ENCODE results near the gene IL7R.

Gene IL7R, protein sequence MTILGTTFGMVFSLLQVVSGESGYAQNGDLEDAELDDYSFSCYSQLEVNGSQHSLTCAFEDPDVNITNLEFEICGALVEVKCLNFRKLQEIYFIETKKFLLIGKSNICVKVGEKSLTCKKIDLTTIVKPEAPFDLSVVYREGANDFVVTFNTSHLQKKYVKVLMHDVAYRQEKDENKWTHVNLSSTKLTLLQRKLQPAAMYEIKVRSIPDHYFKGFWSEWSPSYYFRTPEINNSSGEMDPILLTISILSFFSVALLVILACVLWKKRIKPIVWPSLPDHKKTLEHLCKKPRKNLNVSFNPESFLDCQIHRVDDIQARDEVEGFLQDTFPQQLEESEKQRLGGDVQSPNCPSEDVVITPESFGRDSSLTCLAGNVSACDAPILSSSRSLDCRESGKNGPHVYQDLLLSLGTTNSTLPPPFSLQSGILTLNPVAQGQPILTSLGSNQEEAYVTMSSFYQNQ

DNA sequence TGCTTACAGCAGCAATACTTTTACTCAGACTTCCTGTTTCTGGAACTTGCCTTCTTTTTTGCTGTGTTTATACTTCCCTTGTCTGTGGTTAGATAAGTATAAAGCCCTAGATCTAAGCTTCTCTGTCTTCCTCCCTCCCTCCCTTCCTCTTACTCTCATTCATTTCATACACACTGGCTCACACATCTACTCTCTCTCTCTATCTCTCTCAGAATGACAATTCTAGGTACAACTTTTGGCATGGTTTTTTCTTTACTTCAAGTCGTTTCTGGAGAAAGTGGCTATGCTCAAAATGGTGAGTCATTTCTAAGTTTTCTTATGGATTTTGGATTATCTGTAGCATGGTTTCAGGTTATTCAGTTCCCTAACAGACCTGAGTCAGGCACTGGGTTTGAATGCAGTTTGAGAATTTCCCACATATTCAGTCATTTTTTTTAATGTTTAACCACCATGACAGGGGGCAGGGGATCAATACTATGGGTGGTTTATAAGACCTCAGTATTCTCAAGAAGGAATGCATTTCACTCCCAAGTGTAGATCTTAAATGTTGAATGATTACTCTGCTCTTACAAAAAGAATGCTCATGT is at the start of gene IL7R:
Gene IL7R, plus strand, starts transcription at position 127 of the 587 bp plus-strand sequence. Its CDS starts 87 bp downstream, at position 214.
- DNase-seq (ENCODE audit: low read depth, low spot score) = no peak

GRCh38 chr5:35810601-35811000 is 46.1 kb upstream of the IL7R start:
- DNase-seq (ENCODE audit: low read depth, low spot score) = no peak

GRCh38 chr5:35811108-35811741 is 45.5 kb upstream of the IL7R start:
- no peak for DNase-seq (ENCODE audit: low read depth, low spot score)

- DNase-seq (ENCODE audit: low read depth, low spot score) = no peak
These were observed 43.2 kb upstream of the IL7R start for GRCh38 chr5:35813521-35813920.

DNA sequence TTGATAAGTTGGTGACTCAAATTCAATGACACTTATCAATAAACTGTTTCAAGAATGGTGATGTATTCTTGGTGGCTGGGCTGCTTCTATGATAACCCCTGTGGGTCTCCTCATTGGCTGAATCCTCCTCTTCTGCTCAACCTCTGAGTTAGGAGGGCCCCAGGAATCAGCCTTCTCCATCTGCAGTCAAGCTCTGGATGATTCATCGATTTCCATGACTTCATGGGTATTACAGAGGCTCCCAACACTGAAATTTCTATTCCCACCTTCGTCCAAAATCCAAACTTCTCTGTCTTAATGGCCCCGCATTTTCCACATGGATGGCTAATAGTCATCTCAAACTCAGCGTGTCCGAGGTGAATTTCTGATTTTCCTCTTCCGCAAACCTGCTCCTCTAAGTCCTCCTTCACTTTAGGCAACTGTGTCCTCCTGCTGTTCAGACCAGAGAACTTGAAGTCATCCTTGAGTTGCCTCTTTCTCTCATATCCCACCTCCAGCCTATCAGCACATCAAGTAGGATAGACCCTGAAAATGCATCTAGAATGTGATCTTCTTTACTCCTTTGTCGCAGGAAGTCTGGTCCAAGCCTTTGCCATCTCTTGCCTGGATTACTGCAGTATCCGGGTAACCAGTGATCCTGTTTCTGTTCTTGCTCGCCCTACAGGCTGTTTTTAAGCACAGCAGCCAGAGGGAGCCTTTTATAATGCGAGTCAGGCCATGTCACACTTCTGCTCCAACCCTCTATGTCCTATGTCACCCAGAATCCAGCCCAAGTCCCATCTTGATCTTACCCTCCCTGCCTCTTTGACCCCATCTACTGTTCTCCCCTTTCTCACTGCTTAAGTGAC is 41.4 kb upstream of the IL7R start:
- DNase-seq (ENCODE audit: low read depth, low spot score) = no peak

DNA sequence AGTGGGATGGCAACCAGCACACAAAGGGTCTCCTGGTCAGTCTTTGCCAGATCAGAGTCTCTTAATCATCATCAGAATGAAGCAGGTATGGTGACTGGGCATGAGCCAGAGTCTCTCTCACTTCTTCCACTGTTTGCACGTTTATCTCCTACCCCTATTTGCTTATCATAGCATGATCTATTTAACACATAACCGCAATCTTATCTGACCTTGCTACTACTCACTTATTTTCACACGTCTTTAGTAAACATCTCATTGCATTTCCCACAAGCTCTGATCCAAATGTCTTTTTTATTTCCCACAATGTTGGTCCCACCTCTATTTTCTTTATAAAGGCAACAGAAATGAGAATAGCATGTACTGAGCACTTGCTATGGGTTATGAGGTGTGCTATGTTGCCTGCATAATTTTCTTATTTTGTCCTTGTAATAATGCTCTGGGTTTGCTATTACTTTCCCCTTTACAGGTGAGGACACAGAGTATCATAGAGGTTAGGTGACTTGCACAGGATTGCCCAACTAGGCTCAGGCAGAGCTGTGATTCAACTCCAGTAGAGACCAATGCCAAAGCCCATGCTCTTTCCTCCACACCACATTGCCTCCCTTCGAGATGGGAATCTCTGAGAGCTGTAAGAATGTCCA is 39.7 kb upstream of the IL7R start:
- DNase-seq (ENCODE audit: low read depth, low spot score) = no peak

DNA sequence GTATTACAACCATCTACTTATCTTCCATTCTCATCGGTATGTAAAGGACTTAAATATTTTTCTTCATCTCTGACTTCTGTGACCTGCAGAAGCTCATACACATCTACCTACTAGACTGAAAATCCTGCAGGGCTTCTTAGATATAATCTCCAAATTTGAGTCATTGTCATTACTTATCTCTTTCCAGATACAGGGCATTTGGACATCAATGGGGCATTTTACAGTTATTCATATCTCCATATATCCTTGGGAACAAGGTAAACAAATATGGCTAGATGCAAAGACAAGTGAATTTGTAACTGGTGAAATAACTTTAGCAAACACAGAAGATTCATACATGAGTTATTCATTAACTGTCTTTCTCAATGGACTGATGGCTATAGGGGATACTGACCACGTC is 37.7 kb upstream of the IL7R start:
- no peak for DNase-seq (ENCODE audit: low read depth, low spot score)

DNA sequence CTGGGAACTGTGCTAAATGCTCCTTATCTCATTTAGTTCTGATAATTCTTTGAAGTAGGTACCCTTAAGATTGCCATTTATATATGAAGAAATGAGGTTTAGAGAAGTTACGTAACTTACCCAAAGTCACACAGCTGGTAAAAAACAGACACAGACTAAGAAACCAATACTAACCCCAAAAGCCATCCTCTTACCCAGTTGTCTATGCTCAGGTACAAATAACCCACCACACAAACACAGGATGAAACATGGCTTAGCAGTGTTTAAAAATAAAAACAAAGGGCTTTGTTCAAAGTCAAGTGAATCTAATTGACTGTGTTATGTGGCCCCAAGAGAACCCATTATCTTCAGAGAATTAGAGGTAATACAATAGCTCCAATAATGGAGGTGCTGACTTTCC is 37.0 kb upstream of the IL7R start:
- DNase-seq (ENCODE audit: low read depth, low spot score) = no peak

DNA sequence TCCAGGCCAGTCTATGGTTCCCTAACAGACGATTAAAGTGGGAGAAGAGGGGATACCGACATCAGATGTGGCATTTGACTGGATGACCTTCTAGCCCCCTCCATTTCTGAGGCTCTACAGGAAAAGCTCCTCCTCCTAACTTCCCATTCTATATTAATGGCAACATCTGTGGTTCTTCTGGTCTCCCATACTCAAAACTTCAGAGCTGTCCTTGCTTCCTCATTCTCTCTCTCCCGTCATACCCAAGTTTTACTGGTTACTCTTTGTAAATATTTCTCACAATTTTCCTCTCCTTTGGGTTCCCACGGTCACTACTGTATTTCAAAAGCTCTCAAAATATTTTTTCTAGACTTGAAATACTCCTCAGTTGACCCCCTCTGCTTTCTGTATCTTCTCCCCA is 36.0 kb upstream of the IL7R start:
- DNase-seq (ENCODE audit: low read depth, low spot score) = no peak

DNA sequence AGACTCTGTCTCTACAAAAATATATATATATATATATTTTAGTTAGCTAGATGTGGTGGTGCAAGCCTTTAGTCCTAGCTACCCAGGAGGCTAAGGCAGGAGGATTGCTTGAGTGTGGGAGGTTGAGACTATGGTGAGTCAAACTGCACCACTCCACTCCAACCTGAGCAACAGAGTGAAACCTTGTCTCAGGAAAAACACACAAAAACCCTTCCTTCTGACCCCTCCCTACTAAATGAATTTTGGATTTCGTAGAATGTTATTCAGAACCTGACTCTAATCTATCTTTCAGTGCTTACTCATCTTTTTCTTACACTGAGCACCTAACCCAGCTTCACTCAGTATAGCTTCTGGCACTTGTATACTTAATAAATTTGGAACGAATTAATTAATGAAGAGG is 35.2 kb upstream of the IL7R start:
- no peak for DNase-seq (ENCODE audit: low read depth, low spot score)

DNA sequence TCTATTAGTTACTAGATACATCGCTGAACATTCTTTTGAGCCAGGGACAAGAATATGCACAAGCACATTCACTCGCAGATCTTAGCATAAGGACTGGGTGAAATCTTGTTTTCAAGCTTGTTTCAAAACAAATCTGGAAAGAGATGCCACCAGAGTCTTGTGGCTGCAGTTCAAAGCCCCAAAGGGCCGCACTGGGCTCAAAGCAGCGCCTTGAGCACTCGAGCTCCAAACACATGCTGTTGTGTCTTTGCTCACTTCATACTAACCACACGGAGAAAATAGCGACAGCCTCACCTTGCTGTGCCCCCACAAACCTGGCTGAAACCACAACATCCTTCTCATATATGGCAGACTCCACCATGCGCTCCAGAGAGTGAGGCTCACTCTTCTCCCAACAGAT is 34.2 kb upstream of the IL7R start:
- no peak for DNase-seq (ENCODE audit: low read depth, low spot score)

DNA sequence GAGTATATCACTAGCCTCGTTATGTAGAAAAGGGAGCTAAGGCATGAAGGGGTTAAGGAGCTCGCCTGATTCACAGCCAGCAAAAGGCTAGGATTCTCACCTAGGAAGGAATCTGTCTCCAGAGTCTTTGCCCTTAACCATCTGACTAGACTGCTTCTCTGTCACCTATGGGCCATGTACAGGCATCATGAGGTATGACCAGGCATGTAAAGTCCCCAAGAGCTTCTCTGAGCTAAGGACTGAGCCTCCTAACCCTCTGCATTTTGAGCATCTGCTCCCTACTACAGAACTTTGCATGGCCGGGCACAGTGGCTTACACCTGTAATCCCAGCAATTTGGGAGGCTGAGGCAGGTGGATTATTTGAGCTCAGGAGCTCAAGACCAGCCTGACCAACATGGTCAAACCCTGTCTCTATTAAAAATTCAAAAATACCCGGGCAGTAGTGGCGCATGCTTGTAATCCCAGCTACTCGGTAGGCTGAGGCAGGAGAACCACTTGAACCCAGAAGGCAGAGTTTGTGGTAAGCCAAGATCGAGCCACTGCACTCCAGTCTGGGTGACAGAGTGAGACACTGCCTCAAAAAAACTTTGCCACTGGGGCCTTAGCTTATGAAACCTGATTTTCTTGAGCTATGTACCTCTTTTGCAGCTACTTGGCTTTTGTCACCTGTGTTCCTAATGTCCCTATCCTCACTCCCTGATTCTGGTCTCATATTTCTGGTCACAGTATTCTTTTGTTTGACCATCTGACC is 33.2 kb upstream of the IL7R start:
- no peak for DNase-seq (ENCODE audit: low read depth, low spot score)

- DNase-seq (ENCODE audit: low read depth, low spot score) = no peak
These were observed 30.6 kb upstream of the IL7R start for GRCh38 chr5:35826056-35826455.

DNA sequence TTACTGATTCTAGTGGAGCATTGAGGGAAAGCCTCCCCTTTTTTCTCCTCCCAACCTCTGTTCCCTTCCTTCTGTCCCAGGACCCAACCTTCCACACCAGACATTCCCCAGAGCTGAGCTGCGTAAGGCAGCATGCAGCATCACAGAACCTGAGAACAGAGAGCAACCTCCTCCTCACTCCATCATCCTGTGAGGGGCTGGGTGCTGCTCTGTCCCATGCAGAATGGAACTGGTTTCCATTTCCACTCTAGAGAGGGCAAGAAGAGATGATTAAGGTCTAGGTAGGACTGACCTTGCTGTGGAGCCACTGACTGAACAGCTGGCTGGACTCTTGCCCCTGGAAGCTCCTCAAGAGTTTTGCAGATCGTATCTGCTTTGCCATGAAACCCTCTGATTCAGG is 30.1 kb upstream of the IL7R start:
- no peak for DNase-seq (ENCODE audit: low read depth, low spot score)

DNA sequence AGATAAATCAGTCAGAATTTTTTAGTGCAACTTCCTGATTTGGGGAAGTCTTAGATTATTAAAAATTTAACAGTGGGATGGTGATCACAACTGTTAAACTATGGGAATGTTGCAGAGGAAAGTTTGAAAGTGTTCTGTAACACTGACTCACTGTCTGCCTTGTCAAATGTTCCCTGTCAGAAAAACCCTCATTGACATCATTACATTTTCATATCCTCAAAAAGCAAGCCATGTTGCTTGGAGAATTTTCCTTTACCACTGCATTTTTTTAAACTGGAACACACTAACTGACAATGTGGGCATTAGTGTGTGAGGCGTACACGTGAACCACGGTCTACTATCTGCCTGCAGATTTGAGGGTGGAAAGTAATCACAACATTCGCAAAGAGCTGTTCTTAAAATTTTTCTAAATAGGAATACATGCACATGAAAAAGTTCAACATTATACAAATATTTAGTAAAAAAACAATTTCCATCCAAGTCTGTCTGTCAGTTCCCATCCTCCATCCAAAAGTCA is 28.6 kb upstream of the IL7R start:
- no peak for DNase-seq (ENCODE audit: low read depth, low spot score)

DNA sequence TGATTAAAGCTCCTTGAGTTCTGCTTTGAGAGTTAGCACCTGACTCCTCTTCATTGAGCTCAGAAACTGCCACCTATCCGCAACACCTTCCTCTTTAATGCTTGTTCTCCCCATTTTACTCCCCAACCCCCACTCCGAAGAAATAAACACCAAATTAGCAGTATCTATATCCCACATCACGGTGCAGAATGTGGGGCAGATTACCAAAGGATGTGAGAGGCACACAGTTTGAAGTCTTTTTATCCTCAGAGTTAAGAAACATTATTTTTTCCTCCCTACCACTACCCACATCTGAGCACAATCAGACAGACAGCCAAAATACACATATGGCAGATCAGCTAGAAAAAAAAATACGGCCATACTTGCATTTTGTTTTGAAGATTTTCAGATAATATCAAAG is 26.1 kb upstream of the IL7R start:
- no peak for DNase-seq (ENCODE audit: low read depth, low spot score)

DNA sequence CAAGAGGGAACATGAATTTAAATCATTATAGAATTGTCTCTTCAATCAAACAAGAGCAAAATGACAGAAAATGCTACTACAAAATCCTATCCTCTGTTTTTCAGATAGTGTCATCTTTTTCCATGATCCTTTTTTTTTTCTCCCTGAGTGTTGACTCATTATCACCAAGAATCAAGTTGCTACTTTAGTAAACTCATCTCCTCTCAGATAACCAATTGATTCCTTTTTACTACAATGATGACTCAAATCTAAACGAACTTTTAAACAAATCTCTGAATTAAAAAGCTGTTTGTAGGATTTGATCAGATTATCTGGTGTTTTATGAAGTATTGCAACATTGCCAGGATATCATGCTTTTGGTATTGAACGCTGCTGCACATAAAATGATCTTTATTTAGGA is 23.9 kb upstream of the IL7R start:
- DNase-seq (ENCODE audit: low read depth, low spot score) = no peak

GRCh38 chr5:35833224-35833623 is 23.5 kb upstream of the IL7R start:
- no peak for DNase-seq (ENCODE audit: low read depth, low spot score)

DNA sequence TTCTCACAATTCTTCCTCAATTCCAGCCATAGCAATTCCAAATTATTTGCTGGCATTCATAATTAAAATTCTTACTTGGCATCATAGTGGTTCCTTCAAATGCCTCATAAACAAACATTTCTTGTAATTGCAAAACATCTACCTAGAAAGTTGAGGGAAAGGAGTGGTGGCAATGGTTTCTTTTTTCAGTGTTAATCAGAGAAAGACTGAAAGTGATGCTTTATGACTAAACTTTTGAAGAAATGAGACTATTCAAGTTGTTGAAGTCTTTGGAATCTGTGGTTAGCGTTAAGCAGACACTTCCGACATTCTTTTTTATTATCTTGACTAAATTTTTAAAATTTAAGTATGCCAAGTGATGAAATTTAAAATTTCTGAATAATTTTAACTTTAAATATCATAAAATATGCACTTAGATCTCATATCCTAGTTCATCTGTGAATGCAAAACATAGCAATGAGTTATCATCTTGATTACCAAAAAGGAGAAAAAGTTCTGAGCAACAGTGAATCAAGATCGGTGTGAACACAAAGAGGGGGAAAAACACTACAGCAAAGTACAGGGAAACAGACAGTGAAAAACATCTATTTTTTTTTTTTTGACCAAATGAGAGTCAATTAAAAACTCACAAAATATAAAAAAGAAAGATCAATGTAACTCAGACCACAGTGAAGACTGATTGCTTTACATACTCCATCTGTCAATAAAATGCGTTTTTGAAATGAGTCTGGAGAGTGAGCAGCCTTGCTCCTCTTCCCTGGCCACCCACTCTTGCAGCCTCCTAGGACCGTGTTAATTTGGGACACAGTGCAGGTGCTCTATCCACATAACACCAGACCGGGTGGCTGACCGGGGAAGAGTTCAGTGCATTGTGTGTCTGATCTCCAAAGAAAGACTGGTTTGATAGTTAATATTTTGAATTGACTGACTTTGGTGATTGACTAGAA is 20.6 kb upstream of the IL7R start:
- no peak for DNase-seq (ENCODE audit: low read depth, low spot score)
